Middle frontal gyrus (tissue), 1 donor: ENCODE results near the gene GALNT10.
"Not testable (repeated sequence)": the region's sequence is repeated elsewhere in the genome, so short reads cannot be mapped to it uniquely, and the experiment has no call there.

Source experiments
- DNase-seq: peaks from one replicate; pipeline ENCODE4 v3.0.0-alpha.2; 2015; ENCODE audit warnings: low spot score; ENCODE audit errors: extremely low spot score

GALNT10 gene

GRCh38 chr5:154351141-154351540 lies 160.6 kb downstream of the GALNT10 start:
- no peak for DNase-seq

DNA sequence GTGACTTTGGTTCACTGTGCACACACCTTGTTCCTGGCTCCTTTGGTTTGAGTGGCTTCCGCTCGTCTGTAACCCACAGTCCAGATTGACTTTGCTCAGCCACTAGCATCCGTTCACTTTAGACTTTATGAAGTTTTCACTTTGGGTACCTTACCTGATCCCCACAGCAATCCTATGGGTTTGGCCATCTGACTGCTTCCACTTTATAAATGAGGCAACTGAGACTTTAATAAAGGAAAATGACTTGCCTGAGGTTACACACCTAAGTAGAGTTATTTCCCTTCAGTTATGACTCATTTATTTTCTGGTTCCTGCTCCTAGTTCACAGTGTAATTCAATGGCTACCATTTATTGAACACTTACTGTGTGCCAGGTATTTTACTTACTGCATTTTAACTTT lies 161.0 kb downstream of the GALNT10 start:
- DNase-seq: no peak

GRCh38 chr5:154352960-154353548 lies 162.5 kb downstream of the GALNT10 start:
- DNase-seq: no peak

- DNase-seq: no peak
Observed at GRCh38 chr5:154355129-154355611, 164.6 kb downstream of the GALNT10 start.

- no peak for DNase-seq
Observed at GRCh38 chr5:154356020-154356655, 165.6 kb downstream of the GALNT10 start.

DNA sequence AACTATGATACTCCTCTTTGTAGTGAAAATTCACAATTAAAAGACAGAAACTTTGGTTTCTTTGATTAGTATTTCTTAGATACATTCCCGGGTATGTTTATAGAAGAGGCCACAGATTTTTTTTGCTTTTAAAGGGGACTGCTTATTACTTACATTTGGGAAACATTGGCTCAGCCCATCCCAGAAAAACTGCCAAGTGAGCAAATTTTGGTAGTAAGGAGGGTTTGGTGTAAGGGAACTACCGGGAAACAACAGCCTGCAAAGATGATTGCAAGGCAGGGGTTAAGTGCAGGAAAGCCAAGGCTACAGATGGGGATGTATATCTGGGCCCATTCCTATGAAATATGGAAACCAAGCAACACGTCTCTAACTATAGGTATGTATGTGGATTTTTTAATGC lies 166.4 kb downstream of the GALNT10 start:
- no peak for DNase-seq

DNA sequence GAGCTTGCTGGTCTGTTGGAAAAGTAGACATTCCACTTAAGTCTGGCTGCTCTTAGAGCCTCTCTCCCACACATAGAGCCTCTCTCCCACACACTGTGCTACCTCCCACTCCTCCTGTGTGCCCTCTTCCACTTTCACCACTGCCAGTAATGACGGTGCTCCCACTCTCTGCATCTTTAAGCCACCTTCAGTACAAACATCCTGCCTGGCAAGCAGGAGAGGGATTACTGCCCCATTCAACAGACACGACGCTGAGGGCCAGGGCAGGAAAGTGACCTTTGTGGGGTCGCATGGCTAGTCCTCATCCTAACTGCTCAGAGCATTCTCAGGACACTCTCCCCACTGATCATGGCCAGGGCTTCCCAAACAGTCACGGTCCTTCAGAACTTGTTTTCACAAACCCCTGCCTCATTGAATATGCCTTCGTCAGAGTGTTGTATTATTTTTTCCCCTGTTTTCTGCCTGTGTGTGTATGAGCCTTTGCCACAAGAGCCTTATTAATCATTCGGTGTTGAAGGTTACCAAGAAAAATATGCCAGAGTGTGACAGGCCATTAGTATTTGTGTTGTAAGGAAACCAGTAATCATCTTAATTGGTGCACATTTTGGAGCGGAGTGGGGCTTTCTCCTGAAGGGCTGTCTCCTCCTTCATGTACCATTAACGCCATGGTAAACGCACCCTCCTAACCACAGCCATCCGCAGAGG lies 168.1 kb downstream of the GALNT10 start:
- no peak for DNase-seq

DNA sequence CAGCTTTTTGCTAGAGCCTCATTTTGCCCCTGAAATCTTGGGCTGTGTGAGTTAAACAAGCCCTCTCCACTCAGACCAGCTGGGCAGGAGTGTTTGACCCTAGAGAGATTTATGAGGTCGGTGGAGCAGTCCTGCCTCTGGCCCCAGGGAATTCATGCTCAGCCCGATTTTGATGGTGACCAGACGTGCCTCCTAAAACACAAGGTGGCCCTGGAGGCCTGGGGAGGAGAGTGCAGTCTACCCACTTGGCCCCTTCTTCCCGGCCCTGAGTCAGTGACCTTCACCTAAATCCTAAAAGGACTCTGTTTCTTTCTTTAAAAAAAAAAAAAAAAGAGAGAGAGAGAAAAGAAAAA lies 168.7 kb downstream of the GALNT10 start:
- DNase-seq: no peak

GRCh38 chr5:154360241-154360640 lies 169.7 kb downstream of the GALNT10 start:
- not testable (repeated sequence) for DNase-seq

- no peak for DNase-seq
Observed at GRCh38 chr5:154363411-154363810, 172.9 kb downstream of the GALNT10 start.

- DNase-seq: no peak
Observed at GRCh38 chr5:154364771-154365170, 174.2 kb downstream of the GALNT10 start.

- DNase-seq: no peak
Observed at GRCh38 chr5:154365823-154366222, 175.3 kb downstream of the GALNT10 start.

DNA sequence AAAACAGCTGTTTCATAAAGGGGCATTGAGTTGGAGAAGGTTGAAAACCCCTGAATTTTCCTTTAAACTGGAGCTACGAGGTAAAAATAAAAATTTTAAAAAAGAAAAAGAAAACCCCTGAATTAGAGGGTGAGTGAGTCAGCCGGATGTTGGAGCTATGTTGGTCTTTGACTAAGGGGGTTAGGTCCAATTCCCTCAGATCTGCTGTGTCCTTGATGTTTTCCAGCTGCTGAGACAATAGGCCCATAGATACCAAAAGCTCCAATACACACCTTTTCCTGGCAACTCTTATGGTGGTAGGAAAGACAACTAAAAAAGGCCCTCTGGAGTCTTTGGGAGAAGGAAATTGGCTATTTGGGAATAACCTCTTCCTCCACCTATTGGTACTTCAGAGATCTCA lies 175.8 kb downstream of the GALNT10 start:
- no peak for DNase-seq

DNA sequence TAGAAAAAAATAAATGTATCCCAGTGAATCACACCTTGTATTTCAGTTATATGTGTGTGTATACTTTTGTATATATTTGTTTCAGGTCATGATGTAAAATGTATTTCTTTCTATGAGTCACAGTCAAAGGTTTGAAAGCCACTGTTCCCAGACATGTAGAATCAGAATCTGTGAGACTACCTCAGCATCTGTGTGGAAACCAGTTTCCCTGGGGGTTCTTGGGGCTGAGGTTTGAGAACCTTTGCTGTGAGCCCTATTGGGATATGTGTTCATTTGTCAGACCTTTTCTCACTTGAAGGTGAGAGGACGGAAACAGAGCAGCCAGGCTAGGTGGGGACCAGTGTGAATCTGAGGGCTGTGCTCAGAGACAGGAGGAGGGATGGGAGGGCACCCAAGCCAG lies 176.6 kb downstream of the GALNT10 start:
- no peak for DNase-seq

DNA sequence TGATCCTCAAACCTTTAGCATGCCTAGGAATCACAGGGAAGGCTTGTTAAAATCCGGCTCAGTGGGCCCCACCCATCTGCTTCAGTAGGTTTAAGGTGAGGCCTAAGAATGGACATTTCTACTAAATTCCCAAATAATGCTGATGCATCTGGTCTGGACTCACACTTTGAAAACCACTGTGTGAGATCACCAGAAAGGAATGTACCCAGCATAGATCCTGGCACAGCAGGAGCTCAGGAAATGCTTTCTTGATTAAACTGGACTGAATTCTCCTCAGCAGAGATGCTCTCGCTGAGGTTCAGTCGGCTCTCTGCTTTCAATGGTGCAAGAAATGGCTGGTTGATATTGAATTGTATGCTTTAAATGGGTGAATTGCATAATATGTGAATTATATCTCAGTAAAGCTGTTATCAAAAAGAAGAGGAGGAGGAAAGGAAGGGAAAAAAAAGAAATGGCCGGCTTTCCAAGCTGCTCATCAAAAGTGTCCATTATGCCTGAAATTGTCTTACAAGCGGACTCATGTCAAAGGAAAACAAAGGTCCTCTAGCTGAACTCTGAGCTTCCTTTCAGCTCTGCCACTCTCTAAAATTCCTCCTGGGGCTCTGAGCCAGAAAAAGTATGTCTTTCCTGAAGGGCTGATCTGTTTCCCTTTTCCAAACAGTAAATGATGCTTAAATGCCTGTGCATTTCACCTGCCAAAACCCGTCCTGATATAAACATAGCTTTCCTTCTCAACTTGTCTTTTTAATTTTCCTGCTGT lies 177.7 kb downstream of the GALNT10 start:
- no peak for DNase-seq

- no peak for DNase-seq
Observed at GRCh38 chr5:154369682-154370081, 179.1 kb downstream of the GALNT10 start.

DNA sequence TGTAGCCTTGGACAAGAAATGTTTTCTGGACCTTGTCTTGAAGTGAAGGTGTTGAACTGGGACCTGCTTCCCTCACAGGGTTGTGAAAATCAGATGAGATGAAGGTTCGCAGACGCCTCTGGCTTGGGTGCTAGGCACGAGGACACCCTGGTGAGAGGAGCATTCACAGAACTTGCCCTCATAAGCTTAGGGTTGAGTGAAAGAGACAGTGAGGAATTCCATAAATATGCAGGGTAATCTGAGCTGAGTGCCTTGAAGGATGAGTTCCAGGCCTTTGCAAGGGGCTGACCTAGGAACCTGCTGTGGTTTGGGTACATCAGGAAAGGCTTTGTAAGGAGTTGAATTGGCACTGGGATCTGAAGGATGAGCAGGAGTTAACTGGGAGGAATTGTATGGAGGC lies 179.6 kb downstream of the GALNT10 start:
- DNase-seq: no peak

DNA sequence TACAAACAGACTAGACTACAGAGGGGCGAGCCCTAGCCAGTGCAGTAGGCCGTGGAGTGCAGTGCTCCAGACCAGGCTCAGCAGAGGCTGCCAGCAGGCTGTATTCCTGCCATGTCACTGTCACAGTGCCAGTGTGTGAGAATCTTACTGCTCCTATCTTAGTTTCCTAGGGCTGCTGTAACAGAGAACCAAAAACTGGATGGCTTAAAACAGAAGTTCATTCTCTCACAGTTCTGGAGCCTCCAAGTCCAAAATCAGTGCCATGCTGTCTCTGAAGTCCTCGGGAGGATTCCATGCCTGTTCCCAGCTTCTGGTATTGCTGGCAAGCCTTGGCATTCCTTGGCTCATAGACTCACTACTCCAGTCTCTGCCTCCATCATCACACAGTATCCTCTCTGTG lies 180.3 kb downstream of the GALNT10 start:
- DNase-seq: no peak

- no peak for DNase-seq
Observed at GRCh38 chr5:154371687-154372086, 181.2 kb downstream of the GALNT10 start.

- no peak for DNase-seq
Observed at GRCh38 chr5:154372661-154373060, 182.1 kb downstream of the GALNT10 start.

DNA sequence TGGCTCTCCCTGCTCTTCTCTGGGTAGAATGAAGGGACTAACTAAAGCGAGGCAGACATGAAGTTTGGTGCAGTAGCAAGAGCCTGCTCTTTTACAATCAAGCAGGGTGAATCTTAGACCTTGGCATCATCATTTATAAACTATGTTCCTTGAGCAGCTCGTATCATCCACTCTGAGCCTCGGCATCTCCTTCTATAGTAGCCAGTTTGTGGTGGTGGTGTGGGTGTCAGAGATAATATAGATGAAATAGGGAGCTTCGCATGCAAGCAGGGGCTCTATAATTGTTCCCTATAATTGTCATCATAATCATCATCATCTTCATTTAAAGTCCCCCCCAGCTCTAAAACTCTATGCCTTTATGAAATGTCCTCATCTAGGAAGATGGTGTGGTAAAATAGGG lies 182.8 kb downstream of the GALNT10 start:
- DNase-seq: no peak

- no peak for DNase-seq
Observed at GRCh38 chr5:154373729-154374179, 183.2 kb downstream of the GALNT10 start.
